GM18951 (cell line): ENCODE data around the gene ABLIM2.

ENCODE experiments used
- POLR2A ChIP-seq: IDR thresholded peaks from 4 replicates; pipeline ENCODE4 v1.6.1; 2011; ENCODE audit warnings: mild to moderate bottlenecking; ENCODE audit not compliant: insufficient read length, insufficient read depth; ENCODE audit errors: extremely low read depth
- in situ Hi-C: fragments of 300-500 bp; cut with MboI; formaldehyde crosslinking; loops from one replicate; pipeline ENCODE4 v1.12.0; 2022; ENCODE audit warnings: low sequenced_read_pairs, mixed read lengths, inconsistent platforms; ENCODE audit not compliant: unreplicated experiment

The ABLIM2 gene

DNA sequence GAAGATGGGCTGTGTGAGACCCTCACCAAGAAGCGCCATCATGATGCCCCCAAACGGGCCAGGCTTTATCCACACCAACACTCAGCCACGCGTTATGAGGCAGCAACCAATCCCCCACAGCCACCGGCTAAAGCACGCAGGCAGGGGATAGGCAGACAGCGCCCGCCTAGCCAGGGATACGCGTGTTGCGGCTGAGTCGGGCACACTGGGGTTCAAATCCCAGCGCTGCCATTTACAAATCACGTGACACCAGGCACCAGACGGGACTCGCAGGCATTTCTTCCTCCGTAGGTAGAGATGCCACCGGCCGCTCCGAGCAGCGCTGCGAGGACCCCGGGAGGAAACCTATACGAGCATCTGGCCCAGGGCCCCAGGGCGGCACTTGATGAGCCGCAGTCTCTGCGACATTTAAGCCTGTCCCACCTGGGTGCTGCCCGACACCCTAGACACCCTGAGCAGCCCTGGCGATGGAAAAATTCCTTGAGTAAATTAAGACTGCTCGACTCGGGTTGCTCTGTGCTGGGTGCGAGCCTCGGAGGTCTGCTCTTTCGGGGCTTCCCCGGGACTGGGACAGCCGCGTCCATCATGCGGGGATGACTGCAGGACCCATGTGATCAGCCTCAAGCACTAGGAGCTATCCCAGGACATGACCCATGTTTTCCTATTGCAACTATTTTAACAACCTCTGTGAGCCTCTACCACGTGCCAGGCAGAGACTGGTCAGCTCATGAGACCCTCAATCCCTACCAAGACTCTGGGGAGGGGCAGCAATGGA is 6.3 kb downstream of the ABLIM2 start:
- in situ Hi-C loops: no loop called here
- no peak for TF ChIP-seq POLR2A

DNA sequence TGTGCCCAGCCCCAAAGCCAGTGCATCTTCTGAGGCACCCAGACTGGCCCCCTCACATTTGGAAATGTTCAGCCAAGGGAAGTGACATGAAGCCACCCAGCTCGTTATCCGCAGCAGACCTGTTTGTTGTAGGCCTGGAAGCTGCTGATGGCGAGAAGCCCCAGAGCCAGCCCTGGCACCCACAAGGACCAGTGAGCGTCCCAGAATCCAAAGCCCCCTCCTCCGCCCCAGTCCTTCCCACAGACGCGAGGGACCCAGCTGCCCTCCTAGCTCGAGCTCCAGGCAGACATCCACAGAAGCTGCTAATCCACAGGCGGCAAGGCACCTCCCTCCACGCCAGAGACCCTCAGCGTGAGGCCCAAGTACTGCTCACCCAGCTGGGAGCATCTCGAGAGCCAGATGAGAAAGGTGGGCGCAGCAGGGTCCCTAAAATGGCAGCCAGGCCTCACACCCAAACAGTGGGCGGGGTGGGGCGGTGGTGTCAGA is 7.4 kb downstream of the ABLIM2 start:
- in situ Hi-C loops: no loop called here
- no peak for TF ChIP-seq POLR2A

DNA sequence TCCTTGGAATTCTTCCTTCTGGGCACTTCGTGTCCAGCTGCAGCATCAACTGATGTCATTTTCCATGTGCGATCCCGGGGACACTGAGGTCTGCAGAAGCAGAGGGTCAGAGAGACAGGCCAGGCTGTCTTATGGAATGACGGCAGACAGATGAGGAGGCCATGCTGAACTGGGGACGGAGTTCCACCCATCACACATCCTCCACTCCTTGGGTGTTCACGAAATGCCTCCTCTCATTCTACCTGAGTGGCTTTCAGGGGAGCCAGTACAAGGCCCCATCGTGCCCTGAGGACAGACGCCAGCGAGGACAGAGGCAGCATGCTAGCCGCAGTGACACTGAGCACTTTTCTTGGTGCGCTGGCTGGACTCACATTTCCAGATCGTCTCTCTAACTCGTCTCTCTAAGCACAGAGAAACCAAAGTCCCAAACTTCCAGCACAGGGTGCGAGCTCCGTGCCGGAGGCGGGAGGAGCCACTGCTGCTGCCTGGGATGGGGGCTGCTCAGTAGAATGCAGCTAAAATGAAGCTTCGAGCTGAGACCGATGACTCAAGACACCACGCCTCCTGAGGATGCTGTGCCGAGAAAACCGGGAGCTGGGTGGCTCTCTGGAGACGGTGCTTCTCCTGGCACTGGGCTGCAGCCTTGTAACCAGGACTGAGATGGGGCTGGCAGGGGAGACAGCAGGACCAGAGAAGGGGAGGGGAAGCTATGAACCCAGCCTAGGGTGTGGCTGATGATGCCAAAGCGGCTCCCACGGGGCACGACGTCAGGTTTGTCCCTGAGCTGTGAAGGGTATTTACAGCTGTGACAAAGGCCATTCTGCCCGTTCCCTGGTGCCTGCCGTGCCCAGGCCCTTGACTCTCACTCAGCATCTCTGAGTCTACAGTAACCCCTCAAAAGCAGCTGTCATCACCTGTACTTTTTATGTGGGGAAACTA is 8.2 kb downstream of the ABLIM2 start:
- TF ChIP-seq POLR2A: no peak
- in situ Hi-C loops: no loop called here

DNA sequence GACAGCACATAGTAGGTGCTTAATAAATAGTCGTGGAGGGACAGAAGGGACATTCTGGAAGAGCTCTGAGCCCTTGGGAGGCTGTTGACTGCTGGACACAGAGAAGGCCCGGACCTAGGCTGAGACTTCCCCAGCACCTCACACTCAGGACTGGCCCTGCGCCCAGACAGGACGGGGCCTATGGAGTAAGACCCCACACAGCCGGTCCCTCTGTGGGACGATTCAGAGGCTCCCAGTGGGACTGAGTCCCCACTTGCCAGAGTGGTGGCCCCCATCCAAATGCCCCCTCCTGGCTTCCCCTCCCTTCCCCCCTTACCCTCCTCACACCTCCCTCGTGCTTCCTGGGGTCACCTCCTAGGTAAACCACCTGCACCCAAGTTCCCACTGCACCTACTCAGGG is 8.9 kb downstream of the ABLIM2 start:
- in situ Hi-C loops: no loop called here
- TF ChIP-seq POLR2A: no peak

DNA sequence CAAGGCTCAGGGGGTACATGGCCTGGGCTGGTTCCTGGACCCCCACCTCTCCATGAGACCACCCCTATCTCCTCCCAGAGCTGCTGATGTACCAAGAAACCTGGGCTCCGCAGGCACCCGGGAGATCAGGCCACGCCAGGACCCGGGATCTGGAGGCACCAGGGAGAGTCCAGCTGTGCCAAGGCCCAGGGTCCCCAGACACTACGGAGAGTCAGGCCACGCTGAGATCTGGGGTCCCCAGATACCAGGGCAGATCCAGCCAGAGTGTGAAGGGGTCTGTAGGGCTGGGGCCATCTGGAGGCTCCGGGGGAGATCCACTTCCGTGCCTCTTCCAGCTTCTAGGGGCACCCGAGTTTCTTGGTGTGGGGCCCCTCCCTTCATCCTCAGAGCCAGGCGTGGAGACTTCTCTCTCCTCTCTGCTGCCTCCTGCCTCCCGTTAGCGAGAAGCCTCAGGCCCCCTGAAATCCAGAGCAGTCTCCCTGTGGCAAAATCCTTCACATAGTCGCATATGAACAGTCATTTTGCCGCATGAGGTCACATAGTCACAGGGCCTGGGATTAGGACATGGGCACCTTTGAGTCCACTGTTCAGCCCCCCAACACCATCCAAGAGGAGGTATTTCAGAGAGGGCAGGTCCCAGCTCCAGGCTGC is 9.7 kb downstream of the ABLIM2 start:
- no peak for TF ChIP-seq POLR2A
- in situ Hi-C loops: no loop called here

DNA sequence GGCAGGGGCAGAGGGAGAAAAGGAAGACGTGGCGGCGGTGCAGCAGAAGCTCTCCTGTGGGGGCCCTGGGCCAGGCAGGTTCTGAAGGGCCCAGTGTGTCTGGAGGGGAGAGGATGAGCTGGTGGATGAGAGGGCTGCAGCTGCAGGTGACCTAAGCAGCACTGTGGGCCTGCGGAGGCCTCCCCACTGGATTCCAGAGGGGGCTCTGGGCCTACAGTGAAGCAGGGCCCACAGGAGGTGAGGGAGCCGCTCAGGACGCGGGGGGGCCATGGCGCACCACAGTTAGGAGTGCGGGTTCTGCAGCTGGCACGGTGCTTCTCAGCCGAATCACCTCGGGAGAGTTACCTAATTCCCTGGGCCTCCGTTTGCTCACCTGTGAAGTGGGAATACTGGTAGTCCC is 10.5 kb downstream of the ABLIM2 start:
- no peak for TF ChIP-seq POLR2A

DNA sequence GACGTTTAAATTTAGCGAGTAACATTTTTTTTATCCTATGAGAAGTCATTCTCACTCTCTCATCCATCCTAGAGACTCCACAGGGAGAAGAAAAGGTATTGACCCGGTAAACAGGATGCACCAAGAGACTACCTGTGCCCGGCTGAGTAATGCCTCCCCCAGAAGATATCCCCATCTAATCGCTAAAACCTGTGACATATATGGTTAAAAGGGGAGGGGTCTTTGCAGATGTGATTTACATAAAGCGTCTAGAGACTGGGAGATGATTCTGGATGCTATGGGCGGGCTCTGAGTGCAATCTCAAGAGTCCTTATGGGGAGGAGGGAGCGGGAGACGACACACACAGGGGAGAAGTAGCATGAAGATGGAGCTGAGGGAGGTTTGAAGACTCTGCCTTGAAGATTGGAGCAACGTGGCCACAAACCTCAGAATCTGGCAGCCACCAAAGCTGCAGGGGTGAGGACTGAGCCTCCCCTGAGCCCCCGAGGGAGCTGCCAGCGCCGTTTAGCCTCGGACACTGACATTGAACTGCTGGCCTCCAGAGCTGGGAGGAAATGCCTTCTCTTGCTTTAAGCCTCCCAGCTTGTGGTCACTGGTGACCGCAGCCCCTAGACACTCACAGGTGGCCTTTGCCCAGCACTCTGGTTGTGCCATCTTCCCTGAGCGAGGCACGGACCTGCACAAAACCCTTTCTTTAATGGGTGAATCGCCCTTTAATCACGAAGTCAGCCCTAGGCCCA is 11.2 kb downstream of the ABLIM2 start:
- no peak for TF ChIP-seq POLR2A
- in situ Hi-C loops: no loop called here

More for the DNA sequence above, 10.5 kb downstream of the ABLIM2 start:
- in situ Hi-C loops: no loop called here

DNA sequence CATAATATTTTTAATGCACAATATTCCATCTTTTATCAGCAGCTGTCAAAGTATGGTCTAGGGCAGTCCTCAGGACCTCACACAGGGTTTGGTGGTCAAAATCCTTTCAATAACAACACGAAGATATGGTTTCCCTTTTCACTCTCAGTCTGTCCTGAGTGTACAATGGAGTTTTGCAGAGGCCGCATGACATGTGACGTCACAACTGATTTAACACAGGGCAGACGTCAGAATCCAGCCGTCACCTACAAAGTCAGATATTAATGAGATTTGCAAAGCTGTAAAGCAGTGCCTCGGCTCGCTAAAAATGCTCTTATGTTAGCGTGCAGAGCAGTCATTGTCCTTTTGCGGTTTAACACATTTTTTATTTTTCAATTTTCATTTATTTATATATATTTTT is 12.5 kb downstream of the ABLIM2 start:
- in situ Hi-C loops: no loop called here

DNA sequence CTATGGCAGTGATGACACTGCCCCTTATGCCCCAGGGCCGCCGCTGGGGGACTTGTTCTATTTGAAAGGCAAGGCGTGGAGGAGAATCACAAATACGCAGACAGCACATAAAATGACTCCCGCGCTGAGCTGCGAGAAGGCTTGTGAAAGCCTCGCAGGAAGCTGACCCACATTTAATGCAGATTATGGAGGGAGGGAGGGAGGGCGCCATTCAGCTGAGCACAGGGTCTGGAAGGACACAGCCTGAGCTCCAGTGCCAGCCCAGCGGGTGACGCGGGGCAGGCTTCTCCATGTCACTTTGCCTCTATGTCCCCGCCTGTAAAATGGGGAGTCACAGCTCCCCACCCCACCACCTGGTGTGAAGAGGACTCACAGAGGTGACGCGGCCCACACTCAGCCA is 14.3 kb downstream of the ABLIM2 start:
- no peak for TF ChIP-seq POLR2A
- in situ Hi-C loops: no loop called here

More for the DNA sequence above, 12.5 kb downstream of the ABLIM2 start:
- TF ChIP-seq POLR2A: no peak

DNA sequence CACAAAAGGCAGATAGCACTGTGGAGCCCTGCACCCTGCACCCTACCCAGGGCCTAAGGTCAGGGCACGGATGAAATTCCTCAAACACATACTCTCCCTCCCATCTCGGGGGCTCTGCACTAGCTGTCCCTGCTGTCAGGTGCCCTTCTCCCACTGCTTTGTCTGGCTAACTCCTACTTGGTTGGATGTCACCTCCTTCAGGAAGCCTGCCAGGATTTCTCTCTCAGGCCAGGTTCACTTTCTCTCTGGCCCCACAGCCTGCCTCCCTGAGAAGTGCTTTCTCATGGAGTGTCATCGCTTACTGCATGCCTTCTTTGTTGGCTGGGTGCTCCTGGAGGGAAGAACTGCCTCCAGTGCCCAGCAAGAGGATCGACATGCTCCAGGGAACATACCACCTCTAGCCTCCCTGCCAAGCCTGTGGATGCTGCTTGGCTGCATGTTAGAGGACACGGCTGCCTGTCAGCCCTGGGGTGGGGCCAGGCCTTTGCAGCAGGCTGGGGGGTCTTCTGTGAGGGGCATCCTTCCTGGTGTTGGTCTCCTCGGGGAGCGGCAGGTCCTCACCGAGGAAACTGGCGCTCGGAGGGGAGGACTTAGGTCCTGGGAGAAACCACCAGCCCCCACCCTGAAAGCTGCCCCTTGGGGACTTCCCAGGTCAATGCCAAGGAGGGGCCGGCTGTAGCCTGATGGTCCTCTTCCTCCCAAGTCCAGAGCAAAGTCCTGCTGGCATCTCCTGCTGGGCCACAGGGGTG is 15.0 kb downstream of the ABLIM2 start:
- in situ Hi-C loops: no loop called here
- no peak for TF ChIP-seq POLR2A

DNA sequence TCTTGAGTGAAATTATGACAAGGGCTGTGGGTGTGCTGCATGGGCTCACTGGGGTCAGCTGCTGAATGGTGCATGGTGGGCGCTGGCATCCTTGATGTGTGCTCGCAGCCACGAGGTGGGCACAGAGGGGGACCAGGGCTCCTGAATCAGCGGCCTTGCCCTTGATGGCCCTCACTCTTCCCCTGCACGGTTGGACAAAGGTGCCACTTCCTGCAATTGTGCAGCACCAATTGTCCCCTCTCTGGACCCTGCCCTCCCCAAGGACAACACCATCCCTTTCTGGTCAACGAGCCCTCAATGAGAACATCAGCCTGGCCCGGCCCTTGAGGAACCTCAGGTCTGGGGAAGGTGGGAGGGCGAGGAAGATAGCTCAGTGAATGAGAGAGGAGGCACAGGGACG is 16.1 kb downstream of the ABLIM2 start:
- no peak for TF ChIP-seq POLR2A
- in situ Hi-C loops: no loop called here

DNA sequence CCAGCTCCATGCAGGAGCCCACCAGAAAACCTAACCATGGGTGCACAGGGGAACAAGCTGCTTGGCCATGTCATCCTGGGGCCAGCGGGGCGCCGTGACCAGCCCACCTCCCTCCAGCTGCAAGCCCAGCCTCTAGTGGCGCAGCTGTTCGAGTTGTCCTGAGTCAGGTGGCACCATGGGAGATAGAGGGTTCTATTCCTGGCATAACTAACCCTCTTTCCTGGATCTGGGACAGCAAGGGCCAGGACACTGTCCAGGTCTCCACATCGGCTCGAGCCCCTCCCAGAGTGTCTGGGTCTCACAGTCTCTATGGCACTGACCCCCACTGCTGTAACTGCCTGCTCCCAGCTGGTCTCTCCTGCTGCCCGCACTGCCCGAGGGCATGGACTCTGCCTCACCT is 16.7 kb downstream of the ABLIM2 start:
- in situ Hi-C loops: no loop called here
- TF ChIP-seq POLR2A: no peak
